Stimulated activated CD4-positive, alpha-beta T cell treated with anti-CD3 and anti-CD28 coated beads, Interleukin-1b, Interleukin-23, amount 100 ng/mL, for 48 hours (primary cell): Measurements from ENCODE around the gene B4GALNT1.
"Not testable (repeated sequence)": the region's sequence is repeated elsewhere in the genome, so short reads cannot be mapped to it uniquely, and the experiment has no call there.

Experiments
- DNase-seq: peaks from one replicate; pipeline ENCODE4 v3.0.0-alpha.2; 2020

The B4GALNT1 gene

GRCh38 chr12:57606821-57607220, 26.2 kb downstream of the B4GALNT1 start:
- no peak for DNase-seq

- DNase-seq = no peak
These were observed 26.6 kb downstream of the B4GALNT1 start for GRCh38 chr12:57606399-57606798.

GRCh38 chr12:57605811-57606311, 27.1 kb downstream of the B4GALNT1 start:
- no peak for DNase-seq

DNA sequence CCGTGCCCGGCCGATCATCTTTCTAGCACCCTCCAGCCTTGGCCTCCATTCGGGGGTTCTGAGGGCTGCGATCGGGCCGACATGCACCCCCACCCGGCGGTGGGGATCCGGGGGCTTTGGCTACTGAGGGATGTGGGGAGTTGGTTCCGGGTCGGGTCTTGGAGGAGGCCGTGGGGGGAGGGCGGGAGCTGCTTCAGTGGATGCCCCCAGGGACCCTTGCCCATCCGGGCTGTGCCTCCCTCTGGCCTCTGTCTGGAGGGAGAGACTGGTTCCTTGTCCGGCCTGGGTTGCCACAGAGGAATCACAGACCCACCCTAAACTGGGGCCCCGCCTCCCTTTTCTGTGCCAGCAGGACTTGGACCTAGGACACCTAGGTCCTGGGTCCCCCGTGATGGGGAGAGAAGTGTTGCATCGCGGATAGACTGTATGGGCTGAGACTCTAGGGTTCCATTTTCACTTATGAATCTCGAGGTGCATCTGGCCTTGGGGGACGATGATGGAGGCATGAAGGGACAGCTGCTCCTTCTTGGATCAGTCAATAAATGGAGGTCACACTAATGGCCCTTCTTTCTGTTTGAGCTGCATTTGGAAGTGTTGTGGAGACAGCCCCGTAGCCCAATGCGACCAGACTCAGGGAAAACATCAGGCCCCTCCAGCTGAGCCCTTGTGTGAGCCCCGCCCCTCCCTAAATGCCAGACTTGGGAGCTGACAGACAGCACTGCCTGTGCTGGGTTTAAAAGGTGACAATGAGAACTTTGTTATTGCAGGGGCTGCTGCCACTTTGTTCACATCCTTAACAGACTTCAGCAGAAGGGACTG, 27.8 kb downstream of the B4GALNT1 start:
- no peak for DNase-seq

DNA sequence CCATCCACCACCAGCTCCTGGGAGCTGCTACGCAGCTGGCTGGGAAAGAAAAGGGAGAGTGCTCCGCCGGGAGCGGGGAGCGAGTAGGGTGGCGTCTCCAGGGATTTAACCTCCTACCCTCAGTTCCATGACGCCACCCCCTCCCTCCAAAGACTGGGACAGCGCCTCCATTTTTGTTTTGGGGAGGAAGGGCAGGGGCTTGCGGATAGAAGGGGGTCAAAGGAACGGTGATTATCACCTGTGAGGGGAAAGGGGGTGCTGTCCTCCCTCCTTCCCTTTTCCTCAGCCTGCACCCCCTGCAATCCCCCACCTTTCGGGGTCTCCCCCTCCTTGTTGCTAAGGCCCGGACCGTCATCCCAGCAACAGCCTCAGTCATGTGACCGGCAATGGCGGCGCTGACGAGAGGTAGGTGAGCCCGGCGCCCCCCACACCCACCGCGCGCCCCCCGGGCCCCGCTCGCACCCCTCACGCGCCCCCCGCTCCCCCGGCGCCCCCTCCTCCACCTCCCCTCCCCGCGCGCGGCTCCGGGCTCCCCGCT, 28.5 kb downstream of the B4GALNT1 start, which contains the start of gene DTX3:
TSS of gene DTX3 (plus strand) at position 371 of the 538 bp plus-strand sequence. CDS start 1,694 bp downstream, outside the sequence.
- DNase-seq = no peak

- no peak for DNase-seq
These were observed 29.1 kb downstream of the B4GALNT1 start for GRCh38 chr12:57603815-57604453.

DNA sequence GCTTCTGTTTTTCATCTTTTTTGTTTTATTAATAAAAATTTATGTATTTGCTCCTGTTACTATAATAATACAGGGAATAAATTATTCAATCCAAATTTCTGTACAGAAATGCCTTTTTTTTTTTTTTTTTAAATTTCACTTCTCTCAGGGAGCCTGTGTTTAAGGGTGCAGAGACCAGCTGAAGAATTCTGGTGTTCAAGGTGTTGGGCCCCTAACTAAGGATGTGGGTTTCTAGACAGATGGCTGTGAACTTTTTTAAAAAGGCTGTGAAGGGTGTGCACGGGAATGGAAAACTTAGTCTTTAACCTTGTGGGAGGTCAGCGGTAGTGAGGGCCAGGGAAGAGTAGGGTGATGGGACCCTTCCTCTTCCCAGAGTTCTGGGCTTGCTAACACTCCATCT, 29.7 kb downstream of the B4GALNT1 start:
- DNase-seq = no peak

- no peak for DNase-seq
These were observed 30.5 kb downstream of the B4GALNT1 start for GRCh38 chr12:57602544-57602943.

DNA sequence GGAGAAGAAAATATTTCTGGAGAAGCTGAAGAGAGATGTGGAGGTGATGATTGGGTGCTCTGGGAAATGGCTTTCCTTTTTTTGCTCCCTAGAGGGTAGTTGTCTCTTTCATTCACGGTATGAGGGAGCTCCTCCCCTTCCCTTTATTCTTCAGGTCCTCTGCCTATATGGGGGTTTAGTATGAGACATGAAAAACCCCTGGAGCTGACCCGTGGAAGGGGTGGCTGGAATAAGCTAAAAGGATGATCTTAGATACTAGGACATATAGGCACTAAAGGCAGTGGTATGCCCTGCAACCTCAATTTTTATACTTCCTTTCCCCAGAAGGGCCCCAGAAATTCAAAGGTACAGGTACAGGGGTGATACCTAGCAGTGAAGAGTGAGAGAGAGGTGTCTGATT, 32.6 kb downstream of the B4GALNT1 start:
- no peak for DNase-seq

DNA sequence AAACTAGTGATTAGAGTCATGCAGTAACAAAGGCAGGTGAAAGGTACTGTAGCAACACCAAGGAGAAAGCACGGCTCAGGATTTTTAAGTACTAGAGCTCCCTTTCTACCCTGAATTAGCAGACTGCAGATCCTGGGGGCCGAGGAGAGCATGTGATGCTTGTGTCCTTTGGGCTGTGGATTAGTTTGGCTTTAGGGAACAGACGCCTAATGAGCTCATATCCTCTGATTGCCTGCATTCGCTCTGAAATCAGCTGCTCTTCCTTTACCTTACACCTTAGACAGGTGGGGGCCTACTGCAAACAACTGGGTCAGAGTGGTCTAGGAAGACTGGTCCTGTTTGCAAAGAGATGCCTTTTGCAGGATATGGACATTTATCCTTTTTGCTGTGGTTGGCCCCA, 39.8 kb downstream of the B4GALNT1 start:
- no peak for DNase-seq

- DNase-seq = no peak
These were observed 40.3 kb downstream of the B4GALNT1 start for GRCh38 chr12:57592551-57593165.

- no peak for DNase-seq
These were observed 41.1 kb downstream of the B4GALNT1 start for GRCh38 chr12:57591782-57592325.

GRCh38 chr12:57590864-57591781, 41.9 kb downstream of the B4GALNT1 start, which contains the start of gene PIP4K2C:
Gene PIP4K2C, plus strand, starts transcription at chr12:57591192. Its CDS starts 98 bp downstream, at chr12:57591290.
- peak; percentile 77 for DNase-seq

DNA sequence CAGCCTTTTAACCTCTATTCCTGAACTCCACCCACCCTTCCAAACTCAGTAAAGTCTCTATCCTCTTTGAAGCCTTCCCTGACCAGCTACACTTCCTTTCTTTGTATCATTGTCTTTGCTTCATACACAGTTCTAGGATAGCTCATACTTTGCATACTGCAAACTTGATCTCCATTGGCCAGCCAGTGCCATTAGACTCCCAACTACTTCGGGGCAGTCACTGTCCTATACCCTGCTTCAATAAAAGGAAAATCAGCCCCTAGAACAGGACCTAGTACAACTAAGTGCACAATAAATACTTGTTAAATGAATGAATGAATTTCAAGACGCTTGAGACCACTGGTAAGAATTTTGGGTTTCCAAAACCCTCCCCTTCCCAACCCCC, 42.5 kb downstream of the B4GALNT1 start:
- no peak for DNase-seq

DNA sequence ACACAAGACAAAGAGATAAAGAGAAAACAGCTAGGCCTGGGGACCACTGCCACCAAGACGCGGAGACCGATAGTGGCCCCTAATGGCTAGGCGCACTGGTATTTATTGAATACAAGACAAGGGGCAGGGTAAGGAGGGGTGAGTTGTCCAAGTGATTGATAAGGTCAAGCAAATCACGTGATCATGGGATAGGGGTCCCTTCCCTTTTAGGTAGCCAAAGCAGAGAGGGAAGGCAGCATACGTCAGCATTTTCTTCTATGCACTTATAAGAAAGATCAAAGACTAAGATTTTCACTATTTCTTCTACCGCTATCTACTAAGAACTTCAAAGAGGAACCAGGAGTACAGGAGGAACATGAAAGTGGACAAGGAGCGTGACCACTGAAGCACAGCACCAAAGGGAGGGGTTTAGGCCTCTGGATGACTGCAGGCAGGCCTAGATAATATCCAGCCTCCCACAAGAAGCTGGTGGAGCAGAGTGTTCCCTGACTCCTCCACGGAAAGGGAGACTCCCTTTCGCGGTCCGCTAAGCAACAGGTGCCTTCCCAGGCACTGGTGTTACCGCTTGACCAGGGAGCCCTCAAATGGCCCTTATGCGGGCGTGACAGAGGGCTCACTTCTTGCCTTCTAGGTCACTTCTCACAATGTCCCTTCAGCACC, 43.9 kb downstream of the B4GALNT1 start:
- DNase-seq = not testable (repeated sequence)

DNA sequence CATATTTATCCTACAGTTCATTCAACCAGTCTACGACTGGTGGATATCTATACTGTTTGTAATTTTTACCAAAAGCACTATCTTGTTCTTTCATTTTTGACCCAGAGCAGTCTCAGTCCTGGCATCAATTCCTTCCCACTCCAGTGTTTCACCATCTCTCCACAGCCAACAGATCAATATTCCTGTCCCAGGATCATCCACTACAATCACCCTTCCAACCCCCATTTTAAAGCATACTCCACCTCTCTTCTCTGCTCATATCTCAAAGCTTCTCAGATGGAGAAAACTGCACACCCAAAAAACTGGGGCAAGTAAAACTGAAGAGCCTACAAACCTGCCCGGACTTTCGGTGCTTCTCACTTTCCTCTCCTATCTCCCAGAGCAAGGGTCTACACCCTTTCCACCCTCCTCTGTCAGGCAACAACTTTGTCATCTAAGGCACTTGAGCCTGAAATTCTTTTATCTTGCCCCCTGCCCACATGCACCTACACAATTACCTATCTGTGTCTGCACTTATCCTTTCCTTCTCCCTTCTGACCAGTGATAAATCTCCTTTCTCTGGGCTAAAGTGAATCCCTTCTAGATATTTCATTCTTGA, 46.1 kb downstream of the B4GALNT1 start:
- DNase-seq = no peak

GRCh38 chr12:57586128-57586527, 46.9 kb downstream of the B4GALNT1 start:
- DNase-seq = no peak

DNA sequence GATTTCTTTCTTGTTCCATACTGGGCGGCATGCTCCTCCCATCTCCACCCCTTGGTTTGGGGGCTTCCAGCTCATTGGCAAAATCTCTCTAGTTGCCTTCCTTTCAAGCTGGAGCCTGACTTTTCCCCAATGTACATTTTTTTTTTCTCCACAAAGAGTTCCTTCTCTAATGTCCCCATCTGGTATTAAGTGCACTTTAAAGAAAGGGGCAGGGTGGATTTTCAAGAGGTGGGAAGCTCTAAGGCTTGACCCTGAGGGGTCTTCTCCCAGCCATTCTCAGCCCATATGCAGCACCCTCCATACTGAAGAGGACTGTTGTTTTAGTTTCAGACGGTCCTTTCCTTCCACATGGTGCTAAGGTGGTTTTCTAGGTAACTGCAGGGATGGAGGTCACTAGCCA, 47.8 kb downstream of the B4GALNT1 start:
- no peak for DNase-seq

GRCh38 chr12:57584690-57585089, 48.3 kb downstream of the B4GALNT1 start:
- DNase-seq = no peak

- no peak for DNase-seq
These were observed 49.0 kb downstream of the B4GALNT1 start for GRCh38 chr12:57584050-57584449.
